CD1c-positive myeloid dendritic cell (primary cell): ENCODE data around the gene ATL1.

Experiments
- DNase-seq: peaks from one replicate; pipeline ENCODE4 v3.0.0-alpha.2; 2016; ENCODE audit errors: extremely low spot score

The ATL1 gene

DNA sequence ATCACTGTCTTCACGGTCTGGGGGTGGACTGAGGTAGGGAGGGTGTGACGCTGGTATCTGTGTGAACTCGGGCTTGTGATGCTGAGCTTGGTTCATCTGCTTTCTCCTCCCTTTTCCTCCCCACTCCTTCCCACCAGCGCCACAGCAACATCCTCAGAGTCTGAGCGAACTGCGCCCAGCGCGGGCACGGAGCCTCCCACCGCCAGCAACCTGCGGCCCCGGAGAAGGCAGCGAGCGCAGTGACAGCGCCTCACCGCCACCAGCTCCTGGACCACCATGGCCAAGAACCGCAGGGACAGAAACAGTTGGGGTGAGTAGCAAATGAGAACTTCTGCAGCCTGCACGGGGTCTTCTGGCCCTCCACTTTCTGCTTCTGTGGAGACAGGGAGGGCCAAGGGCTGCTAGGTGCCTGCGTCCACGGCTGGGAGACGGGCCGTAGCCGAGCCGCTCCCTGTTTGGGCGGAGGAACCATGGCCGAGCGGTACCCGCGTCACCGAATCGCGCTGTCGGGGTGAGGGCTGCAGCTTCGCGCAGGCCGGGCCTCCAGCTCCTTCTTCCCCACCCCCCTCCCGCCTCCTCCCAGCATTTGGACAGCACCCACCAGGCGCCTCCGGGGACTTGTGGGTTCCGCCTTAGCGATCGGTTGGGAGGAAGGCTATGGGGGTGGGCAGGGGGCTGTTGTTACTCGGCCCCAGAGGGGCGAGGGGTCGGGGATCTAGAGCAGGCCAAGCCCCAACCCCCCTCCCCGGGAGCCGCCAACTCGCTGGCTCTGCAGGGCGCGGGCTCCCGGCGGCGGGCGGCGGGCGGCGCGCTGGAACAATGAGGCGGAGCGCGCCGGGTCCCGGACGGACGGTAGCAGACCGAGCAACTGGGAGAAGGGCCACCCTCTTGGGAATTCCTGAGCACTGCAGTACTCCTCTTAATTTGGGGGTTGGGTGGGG is at the start of gene ATL1:
TSS of gene ATL1 (plus strand) at position 156 of the 941 bp plus-strand sequence. CDS start at position 277, 121 bp downstream.
- DNase-seq: peak; percentile 84

DNA sequence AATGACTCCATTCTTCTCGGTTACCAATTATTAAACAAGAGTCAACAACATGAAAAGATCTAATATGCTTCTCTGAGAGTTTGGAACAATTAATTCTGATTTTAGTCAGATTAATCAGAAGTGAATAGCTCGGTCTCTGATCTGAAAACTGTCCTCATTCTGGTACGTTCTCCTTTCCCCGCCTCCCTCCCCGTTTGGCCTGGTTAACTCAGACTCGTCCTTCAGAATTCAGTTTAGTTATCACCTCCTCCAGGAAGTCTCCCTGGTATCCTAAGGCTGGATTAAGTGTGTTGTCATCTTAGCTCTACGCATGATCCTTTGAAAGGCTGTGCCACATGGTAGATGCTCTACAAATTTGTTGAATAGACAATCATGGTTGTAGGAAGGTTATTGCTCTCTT is 49.8 kb upstream of the ATL1 start:
- DNase-seq: no peak

DNA sequence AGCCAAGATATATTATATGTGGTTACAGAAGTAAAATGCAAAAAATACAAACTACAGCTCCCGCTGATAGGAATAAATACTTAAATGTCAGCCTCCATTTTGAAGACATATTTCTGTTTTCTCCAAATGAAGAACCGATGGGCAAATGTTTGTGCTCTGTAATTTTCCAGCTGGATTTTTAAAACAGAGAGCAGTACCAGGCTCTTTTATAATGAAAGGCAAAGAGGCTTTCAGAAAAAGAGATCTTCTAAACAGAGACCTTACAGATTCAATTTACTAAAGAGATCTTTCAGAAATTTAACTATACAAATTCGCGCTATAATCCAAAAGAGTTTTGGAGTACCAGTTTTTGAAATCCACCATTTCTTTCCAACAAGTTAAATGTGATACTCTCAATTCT is 47.5 kb upstream of the ATL1 start:
- no peak for DNase-seq

GRCh38 chr14:50516091-50516490 is 43.9 kb upstream of the ATL1 start:
- DNase-seq: no peak

DNA sequence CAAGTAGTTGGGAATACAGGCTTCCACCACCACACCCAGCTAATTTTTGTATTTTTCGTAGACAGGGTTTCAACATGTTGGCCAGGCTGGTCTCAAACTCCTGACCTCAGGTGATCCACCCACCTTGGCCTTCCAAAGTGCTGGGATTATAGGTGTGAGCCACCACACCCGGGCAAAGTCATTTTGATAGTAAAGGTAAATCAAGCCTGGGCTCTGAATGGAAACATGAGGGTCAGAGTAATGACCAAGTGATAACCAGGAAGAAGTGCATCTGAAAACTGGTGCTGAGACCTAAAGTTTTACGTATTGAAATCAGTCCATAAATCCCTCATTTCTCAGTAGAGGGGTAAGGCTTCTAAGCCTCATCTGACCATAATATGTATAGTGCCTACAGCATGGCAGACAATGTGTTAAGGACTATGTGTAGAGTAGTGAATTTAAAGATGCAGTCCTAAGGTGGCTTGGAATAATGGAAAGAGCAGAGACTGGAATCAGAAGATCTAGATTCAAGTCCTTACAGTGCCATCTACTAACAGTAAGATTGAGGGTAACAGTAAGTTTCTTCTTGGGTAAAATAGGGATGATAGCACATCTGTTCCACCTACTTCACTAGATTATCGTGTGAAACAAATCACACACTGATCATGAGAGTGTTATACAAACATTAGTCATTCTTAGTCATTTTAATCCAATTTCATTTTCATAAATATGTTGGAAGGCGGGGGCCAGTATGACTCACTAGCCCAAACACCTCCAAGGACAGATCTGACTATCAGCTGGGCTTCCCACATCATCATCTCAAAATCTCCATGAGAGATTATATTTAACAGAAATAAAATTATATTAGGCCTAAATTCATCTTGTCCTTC is 38.8 kb upstream of the ATL1 start:
- DNase-seq: peak; percentile 16

- no peak for DNase-seq
Observed at GRCh38 chr14:50521912-50522341, 38.0 kb upstream of the ATL1 start.

DNA sequence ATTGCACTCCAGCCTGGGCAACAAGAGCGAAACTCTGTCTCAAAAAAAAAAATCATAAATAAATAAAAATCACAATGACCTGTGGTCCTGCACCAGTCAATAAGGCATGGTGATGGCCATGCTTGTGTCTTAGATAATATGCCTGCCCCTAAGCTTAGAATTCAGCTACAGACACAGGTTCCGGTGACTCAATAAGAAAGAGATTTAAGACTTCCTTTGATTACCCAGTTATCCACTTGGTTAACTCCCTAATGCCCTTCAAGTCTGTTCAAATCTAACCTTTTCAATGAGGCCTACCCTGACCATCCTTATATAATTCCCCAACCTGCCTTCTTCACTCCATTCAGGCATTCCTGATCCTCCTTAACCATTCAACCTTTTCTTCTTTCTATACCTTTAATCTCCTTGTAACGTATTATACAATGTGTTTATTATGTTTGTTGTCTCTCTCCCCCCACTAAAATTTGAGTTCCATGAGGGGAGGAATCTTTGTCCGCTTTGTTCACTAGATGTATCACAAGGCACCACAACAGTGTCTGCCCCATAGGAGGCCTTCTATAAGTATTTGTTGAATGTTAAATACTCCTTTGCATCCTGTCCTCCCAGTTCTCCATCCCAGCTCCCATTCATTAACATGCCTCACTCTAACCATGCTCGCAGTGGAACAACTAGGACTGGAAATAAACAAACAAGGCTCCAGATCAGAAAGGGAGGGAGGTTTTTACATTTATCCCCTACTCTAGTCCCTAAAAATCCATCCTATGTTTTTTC is 36.5 kb upstream of the ATL1 start:
- DNase-seq: no peak

DNA sequence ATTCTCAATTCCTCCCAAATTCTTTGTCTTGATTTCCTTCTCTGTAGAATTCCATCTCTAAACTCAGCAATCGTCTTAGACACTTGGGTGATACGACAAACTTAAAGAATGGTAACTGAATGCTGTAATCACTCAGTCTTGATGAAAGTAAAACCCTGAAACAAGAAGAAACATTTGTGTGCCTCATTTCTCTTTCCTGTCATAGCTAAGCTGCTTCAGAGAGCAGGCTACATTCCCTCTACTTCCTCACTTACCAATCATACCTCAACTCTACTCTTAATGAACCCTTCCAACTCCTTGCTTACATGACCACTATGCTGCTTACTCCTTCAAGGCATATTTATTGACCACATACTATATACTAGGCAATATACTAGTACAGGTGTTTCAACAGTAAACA is 35.9 kb upstream of the ATL1 start:
- DNase-seq: peak; percentile 23

- peak; percentile 66 for DNase-seq
Observed at GRCh38 chr14:50524731-50525515, 35.0 kb upstream of the ATL1 start.

GRCh38 chr14:50528000-50528399 is 31.9 kb upstream of the ATL1 start:
- no peak for DNase-seq

DNA sequence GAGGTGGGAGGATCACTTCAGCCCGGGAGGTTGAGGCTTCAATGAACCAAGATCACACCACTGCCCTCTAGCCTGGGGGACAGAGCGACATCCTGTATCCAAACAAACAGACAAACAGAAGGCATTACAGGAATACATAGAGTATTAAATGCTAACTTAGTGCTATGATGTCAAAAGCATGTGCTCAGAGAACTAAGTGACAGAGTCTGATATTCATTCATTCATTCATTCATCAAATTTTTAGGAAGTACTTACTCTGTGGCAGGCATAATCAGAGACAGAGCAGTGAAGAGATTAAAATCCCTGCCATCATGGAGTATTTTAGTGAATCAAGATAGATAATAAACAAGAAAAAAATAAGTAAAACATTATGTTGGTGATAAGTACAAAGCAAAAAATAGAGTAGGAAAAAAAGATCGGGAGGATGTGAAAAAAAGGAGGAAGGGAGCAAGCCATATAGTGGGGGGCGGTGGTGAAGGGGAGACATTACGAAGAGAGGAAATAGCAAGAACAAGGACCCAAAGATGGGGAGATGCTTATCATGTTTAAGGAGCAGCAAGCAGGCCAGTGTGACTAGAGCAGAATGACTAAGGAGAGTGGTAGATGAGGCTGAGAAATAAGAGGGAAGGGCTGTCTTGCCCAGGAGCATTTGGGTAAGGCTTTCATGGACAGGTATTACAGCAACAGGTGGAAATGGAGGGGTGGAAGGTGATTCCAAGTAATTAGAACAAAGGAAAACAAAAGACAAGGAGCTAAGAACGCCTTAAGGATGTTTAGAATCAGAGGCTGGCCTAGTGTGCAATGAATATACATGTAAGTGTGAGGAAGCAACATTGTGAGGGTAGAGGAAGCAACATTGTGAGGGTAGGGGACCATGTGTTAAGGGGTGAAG is 30.4 kb upstream of the ATL1 start:
- no peak for DNase-seq

- no peak for DNase-seq
Observed at GRCh38 chr14:50530358-50530757, 29.6 kb upstream of the ATL1 start.

GRCh38 chr14:50530794-50531365 is 29.1 kb upstream of the ATL1 start:
- no peak for DNase-seq

- DNase-seq: peak; percentile 19
Observed at GRCh38 chr14:50531595-50532501, 28.1 kb upstream of the ATL1 start.

DNA sequence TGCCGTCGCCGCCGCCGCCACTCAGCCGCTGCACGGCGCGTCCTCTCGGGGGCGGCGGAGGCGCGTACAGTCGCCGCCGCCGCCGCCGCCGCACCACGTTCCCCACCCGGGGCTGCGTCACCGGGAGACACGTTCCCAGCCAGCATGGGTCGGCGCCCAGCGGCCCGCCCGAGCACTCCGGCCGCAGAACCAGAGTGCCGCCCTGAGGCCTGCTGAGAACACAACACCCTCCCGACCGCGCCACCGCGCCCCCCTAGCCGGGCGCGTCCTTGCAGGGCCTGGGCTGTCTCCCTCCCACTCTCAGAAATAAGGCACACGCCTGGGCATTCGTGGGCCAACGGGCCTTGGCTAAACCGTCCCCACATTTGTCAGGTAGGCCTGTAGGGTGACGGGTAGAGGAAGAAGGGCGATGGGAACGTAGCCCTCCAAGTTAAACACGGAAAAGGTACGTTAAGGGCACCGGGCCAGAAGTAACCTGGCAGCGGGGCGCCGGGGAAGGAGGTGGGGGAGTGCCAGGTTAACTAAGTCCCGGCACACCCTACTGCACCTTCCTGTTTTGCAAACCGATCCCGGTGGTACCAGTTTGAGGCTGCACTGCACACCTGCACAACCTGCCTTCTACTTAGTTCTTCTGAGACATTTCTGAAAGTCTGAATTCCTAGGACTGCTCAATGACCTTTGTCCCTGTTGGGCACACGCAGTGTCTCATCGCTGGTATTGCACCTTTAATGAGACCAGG is 27.3 kb upstream of the ATL1 start, which contains the start of gene MAP4K5:
TSS of gene MAP4K5 (minus strand) at position 68 of the 739 bp plus-strand sequence. CDS start 520 bp downstream, outside the sequence.
- peak; percentile 94 for DNase-seq

- peak; percentile 87 for DNase-seq
Observed at GRCh38 chr14:50533241-50533705, 26.7 kb upstream of the ATL1 start.

DNA sequence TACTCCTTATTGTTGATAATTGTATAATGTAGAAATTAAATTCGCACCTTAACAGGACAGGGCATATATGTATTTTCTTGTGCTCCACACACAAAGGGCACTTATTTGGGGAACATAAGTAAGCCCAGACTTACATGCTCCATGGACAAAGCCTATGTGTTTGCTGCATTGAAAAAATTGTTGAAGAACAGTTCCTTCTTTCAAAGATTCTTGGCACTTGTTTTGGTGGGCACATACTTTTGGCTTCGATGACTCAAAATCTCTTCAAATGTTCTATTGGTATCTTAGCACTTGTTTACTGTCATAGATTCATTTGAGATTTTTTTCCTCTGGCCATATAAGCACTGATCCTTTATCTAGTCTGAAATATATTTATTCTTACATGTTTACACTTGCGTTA is 26.1 kb upstream of the ATL1 start:
- peak; percentile 33 for DNase-seq
